Stimulated activated CD4-positive, alpha-beta T cell treated with anti-CD3 and anti-CD28 coated beads, Interleukin-1b, Interleukin-23, amount 100 ng/mL, for 4 hours (primary cell): ENCODE measurements around the gene LBH.
A peak's percentile ranks its signal among the peaks of the same experiment; 100 is the strongest.

ENCODE experiments used
- DNase-seq, 2 donors: peaks; one replicate each; pipeline ENCODE4 v3.0.0-alpha.2; 2020; ENCODE audit warnings: low read depth in 2 of 2

The LBH gene

GRCh38 chr2:30235008-30235655 is 3.8 kb downstream of the LBH start:
- DNase-seq, result peak in 1 of 2 donors; percentile 37

DNA sequence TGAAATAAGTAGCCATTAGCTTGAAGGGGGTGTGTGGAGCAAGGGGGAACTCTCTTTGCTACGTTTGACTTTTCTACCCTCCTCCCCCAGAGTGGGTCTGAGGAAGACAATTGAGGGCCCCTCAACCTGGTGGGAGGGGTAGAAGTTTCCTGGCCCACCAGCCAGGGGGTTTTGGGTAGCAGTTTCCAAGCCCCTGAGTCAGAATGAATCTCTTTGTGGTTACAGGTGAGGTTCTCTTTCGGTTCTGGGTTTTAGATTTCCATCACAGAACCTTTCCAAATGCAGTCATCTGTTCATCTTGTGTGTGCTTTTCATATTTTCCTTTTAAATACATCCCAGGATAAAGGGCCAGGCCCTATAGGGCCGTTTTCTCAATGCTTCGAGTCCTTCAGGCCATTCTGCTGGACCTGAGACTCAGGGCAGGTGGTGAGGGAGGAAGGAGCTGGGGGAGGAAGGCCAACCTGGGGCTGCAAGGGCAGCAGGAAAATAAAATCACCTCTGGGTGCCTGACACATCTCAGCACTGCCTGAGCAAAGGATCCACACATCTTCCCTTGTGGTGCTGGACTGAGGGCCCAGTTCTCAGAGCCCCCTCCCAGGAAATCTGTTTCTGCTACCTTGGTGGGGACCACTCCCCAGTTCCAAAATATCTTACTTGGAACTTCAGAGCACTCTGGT is 4.7 kb downstream of the LBH start:
- DNase-seq, result peak in 1 of 2 donors; percentile 50

DNA sequence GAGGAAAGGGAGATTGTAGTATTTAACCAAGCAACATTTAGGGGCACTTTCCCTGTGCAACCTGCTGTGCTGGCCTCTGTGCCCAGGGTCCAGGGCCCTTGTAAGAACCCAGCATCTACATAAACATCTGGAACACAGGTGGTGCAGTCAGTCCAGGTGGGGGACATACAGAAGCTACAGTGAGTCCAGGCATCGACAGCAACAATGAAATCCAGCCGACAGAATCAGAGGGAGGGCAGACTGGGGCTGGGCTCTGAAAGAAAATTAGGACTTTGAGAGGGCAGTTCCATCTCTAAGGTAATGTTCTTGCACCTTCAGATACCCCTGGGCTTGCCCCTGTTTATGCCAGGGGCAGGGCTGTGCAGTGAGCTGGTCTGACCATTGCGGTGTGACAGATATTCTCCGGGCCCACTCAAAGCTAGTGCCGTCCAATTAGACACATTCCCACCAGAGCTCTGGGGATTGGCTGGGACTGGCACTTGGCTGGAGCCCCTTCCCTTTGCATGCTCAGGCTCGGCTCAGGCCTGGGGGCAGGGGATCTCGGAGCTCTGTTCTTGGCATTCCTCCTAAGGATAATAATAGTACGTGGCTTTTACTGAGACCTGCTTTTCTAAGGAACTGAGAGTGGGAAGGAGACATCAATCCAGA is 5.4 kb downstream of the LBH start:
- DNase-seq, result no peak

GRCh38 chr2:30237239-30237965 is 6.1 kb downstream of the LBH start:
- DNase-seq, result no peak

GRCh38 chr2:30237966-30238800 is 6.8 kb downstream of the LBH start:
- no peak for DNase-seq

GRCh38 chr2:30239308-30239985 is 8.1 kb downstream of the LBH start:
- DNase-seq, result peak; percentile 46 to 62

DNA sequence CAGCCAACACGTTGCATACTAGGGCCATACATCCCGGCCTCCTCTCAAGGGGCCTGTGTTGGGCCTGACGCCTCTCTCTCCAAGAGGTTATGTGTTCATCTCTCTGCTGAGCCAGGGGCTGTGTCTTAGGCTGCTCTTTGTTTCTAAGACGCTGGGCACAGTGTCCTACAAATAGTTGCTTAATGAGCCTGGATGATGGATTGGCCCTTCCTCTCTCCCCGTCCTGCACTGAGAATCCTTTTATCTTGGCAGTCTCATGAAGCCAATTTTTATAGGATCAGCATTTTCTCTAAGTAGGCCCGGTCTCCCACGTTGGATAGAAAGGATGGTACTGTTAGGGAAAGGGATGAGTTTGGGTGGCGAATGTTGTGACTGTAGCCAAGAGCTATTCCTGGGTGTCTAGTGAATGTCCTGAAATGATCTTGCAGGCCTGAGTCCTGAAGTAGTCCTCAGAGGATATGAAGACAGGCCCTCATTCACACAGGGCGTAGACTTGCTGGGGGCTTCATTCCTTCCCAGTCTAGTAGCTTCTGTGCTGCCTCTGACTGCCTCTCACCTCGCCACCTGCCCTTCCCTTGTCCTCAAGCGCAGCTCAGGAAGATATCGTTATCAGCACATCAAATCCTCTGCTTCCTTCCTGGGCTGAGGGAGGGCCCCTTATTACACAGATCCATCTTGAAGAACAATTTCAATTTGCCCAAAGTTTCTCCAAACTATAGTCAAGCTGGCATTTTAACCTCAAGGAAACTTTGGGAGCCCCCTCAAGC is 8.8 kb downstream of the LBH start:
- no peak for DNase-seq

DNA sequence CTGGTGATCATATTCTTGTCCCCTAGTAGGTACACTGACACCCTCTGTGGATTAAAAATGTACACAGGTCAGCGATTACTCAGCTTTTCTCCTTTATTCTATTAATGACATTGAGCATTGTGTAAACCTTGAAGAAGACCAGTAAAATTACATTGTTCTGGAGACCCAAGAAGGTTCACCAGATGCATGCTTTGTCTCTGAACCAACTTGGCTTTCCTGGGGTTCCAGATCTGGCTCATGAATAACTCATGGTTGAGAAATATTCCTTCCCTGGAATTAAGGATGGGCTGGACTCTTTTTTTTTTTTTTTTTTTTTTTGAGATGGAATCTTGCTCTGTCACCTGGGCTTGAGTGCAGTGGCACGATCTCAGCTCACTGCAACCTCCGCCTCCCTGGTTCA is 11.9 kb downstream of the LBH start:
- no peak for DNase-seq

GRCh38 chr2:30245364-30245763 is 14.0 kb downstream of the LBH start:
- DNase-seq, result no peak

DNA sequence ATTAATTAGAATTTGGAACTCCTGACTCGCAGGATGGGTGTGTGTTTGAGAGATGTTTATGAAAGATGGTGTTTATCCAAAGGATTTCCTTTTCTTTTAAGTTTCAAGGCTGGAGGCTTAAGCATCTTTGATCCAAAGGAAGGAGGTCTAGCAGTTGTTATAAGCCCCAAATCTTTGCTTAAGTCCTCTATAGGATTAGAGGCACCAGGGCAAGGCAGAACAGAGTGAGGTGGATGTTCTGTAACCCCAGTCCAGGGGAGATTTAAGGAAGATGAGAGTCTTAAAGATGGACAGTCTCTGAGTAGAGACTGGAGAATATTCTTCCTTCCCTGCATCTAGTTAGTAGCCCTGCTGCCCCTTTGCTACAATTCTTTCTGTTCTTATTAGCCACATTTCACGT is 17.5 kb downstream of the LBH start:
- no peak for DNase-seq

- DNase-seq, result no peak
Measured at GRCh38 chr2:30249354-30249753, 18.0 kb downstream of the LBH start.

- no peak for DNase-seq
Measured at GRCh38 chr2:30250421-30250820, 19.1 kb downstream of the LBH start.

DNA sequence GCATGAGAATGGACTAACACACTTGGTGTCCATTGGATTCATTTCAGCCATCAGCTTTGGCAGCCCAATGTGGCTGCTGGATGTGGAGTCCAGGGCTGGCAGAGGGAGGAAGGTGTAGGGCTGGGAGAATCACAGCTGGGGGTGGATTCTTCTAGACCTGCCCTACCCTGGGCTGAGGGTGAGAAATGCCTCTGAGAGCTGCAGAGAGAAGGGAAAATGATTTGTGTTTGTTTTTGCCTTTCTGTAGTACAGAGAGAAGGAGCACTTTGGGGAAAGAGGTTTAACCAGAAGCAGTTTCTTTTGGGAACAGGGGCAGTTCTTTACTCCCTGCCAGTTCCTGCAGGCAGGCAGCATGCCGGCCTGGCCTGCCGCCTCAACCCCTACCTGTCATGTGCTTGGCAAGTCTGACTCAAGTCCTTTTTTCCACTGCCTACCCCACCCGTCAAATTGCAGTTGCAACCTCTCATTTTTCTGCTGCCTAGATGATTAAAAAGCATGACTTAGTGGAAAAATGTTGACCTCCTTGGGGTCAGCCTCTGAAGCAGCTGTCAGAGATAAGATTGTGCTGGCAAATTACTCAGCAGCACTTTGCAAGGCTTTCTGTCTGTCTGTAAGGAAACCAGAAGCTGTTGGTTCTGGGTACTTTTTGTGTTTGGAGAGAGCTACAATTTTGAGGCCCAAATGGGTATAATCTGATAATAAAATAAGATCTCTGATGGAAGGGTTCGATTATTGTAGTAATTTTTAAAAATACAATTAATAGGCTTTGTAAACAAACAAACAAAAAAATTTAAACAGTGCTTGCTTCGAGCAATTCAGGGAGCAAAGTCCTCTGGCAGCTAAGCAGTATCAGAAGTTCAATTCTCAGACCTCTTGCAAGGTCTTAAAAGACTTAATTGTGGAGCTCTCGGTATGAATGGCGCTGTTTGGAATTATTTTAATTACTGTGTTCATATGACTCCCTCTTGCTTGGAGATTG is 21.7 kb downstream of the LBH start:
- DNase-seq, result peak; percentile 45 to 54

DNA sequence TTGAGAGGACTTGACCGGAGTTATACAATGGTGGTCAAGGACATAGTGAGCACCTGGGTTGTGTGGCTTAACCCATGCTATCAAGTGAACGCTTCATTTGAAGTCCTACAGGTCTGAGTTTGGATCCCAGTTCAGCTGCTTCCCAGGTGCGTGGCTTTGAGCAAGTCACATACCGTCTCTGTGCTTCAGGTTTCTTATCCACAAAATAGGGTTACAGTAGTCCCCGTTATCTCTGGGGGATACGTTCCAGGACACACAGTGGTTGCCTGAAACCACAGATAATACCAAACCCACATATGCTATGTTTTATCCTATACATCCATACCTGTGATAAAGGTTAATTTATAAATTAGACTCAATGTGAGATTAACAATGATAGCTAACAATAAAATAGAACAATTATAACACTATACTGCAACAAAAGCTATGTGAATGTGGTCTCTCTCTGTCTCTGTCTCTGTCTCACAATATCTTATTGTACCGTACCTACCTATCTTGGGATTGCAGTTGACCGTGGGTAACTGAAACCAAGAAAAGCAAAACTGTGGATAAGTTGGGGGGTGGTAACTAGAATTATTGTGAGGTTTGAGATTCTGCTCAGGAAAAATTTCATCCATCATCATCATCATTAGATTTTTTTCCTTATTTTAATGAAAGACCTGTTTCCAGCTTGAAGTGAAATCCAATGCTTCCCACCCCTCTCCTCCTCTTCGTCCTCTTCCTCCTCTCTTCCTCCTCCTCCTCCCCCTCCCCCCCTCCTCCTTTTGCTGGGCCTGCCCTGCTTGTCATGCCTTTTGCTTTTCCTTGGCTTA is 22.7 kb downstream of the LBH start:
- DNase-seq, result no peak

GRCh38 chr2:30254685-30255001 is 23.3 kb downstream of the LBH start:
- no peak for DNase-seq

- DNase-seq, result no peak
Measured at GRCh38 chr2:30255026-30255425, 23.7 kb downstream of the LBH start.

DNA sequence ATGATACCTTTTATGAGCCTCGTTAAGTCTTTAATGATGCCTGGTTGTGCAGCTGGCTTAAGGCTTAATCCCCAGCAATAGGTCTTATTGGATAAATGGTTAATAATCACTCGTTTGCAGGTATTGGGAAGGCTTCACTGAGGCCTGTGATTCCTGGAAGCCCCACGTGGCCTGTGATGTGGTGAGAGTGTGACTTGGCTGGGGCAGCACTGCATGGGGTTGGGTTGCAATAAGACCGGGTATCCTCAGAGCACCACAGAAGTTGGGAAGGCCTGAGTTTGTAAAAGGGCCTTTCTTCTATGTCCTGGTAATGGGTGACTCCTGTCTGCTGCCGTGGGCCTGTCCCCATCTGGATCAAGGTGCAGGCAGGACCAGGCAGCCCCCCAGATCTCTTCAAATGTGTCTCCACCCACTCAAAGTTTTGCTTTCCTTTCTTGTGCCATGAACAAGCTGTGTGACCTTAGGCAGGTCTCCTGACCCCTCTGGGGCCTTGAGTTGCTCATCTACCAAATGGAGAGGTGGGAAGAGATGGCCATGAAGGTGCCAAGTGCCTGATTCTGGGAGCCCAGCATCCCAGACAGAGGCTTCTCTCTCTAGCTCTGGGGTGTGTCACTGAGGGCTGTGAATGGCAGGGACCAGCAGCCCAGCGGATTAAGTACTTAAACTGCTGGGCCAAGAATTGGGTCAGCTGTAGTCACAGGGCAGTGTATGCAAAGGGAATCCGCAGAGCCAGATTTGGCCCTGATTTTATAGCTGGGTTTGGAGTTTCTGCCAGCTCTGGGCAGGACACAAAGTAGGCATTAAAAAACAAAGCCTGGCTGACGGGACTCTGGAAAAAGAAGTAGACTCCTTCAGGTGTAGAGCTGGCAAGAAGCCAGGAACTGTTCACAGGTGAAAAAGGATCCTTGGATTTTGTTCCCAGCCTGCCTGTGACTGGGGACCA is 24.4 kb downstream of the LBH start:
- DNase-seq, result no peak
